GM19468 (cell line): Measurements from ENCODE around the gene RBP3.

ENCODE experiments used
- ATAC-seq: cut with Tn5 transposase; IDR thresholded peaks from one replicate; pipeline ENCODE4 v1.9.1; 2021; ENCODE audit warnings: mild to moderate bottlenecking, moderate library complexity, moderate number of reproducible peaks; ENCODE audit not compliant: unreplicated experiment; ENCODE audit errors: extremely low read depth

The RBP3 gene

GRCh38 chr10:47369251-47369894 is 21.2 kb downstream of the RBP3 start:
- ATAC-seq = no peak

- ATAC-seq = no peak
Observed at GRCh38 chr10:47370015-47370767, 22.0 kb downstream of the RBP3 start.

- ATAC-seq = no peak
Observed at GRCh38 chr10:47370878-47371277, 22.7 kb downstream of the RBP3 start.

- ATAC-seq = no peak
Observed at GRCh38 chr10:47371629-47372485, 23.7 kb downstream of the RBP3 start.

GRCh38 chr10:47372726-47373125 is 24.6 kb downstream of the RBP3 start:
- no peak for ATAC-seq

GRCh38 chr10:47374611-47375536 is 26.7 kb downstream of the RBP3 start:
- ATAC-seq = no peak

GRCh38 chr10:47376522-47377220 is 28.5 kb downstream of the RBP3 start:
- ATAC-seq = no peak

- no peak for ATAC-seq
Observed at GRCh38 chr10:47378183-47378510, 30.0 kb downstream of the RBP3 start.

- ATAC-seq = no peak
Observed at GRCh38 chr10:47378606-47379444, 30.7 kb downstream of the RBP3 start.

- ATAC-seq = no peak
Observed at GRCh38 chr10:47379445-47379785, 31.3 kb downstream of the RBP3 start.

GRCh38 chr10:47379901-47380300 is 31.7 kb downstream of the RBP3 start:
- no peak for ATAC-seq

GRCh38 chr10:47380341-47381102 is 32.4 kb downstream of the RBP3 start:
- no peak for ATAC-seq

- no peak for ATAC-seq
Observed at GRCh38 chr10:47381103-47381395, 32.9 kb downstream of the RBP3 start.

- no peak for ATAC-seq
Observed at GRCh38 chr10:47381427-47382379, 33.5 kb downstream of the RBP3 start.

- no peak for ATAC-seq
Observed at GRCh38 chr10:47383261-47384147, 35.3 kb downstream of the RBP3 start.
